Neural progenitor cell (in vitro differentiated cells): ENCODE results near the gene SUSD3. TPM values are rescaled to one million over a fixed set of nuclear protein-coding genes. Genes with fewer than 3 reads are reported as not detected.

Source experiments
- DNase-seq: peaks from one replicate; pipeline ENCODE4 v3.0.0-alpha.2; 2016; ENCODE audit warnings: low spot score
- H2AFZ ChIP-seq: fragments of 200-600 bp; sonication (generic); replicated peaks from 2 replicates; pipeline ENCODE4 v1.6.1; 2016; ENCODE audit warnings: antibody characterized with exemption
- H3F3A ChIP-seq: fragments of 200-600 bp; sonication (generic); 2 replicates; pipeline ENCODE4 v1.6.1; 2016; ENCODE audit warnings: antibody characterized with exemption, low read depth
- H3K27ac ChIP-seq: fragments of 200-600 bp; sonication (generic); 2 replicates; pipeline ENCODE4 v1.5.1; 2016; ENCODE audit warnings: mild to moderate bottlenecking
- H3K27me3 ChIP-seq: fragments of 200-600 bp; sonication (generic); 2 replicates; pipeline ENCODE4 v1.6.1; 2016; ENCODE audit warnings: mild to moderate bottlenecking, moderate library complexity
- H3K36me3 ChIP-seq: fragments of 200-600 bp; sonication (generic); 2 replicates; pipeline ENCODE4 v1.5.1; 2016
- H3K4me1 ChIP-seq: fragments of 200-600 bp; sonication (generic); 2 replicates; pipeline ENCODE4 v1.6.1; 2016; ENCODE audit warnings: mixed run types
- H3K4me2 ChIP-seq: fragments of 200-600 bp; sonication (generic); 2 replicates; pipeline ENCODE4 v1.6.1; 2016
- H3K4me3 ChIP-seq: fragments of 200-600 bp; sonication (generic); 2 replicates; pipeline ENCODE4 v1.5.1; 2016
- H3K79me2 ChIP-seq: fragments of 200-600 bp; sonication (generic); 2 replicates; pipeline ENCODE4 v1.6.1; 2016; ENCODE audit warnings: low read depth
- H3K9ac ChIP-seq: fragments of 200-600 bp; sonication (generic); 2 replicates; pipeline ENCODE4 v1.6.1; 2016
- H3K9me3 ChIP-seq: fragments of 200-600 bp; sonication (generic); 2 replicates; pipeline ENCODE4 v1.5.1; 2016; ENCODE audit warnings: low read depth
- H4K20me1 ChIP-seq: fragments of 200-600 bp; sonication (generic); 2 replicates; pipeline ENCODE4 v1.6.1; 2016; ENCODE audit warnings: low read depth
- H3K27ac Mint-ChIP-seq: 3 replicates; pipeline ENCODE4 v1.8.0; 2021; ENCODE audit warnings: mixed read lengths
- H3K27me3 Mint-ChIP-seq: 2 replicates; pipeline ENCODE4 v1.8.0; 2022; ENCODE audit warnings: low read depth, mild to moderate bottlenecking, inconsistent platforms, moderate library complexity, mixed read lengths; ENCODE audit not compliant: insufficient read depth
- H3K36me3 Mint-ChIP-seq: 3 replicates; pipeline ENCODE4 v1.8.0; 2021; ENCODE audit warnings: mixed read lengths
- H3K4me1 Mint-ChIP-seq: 3 replicates; pipeline ENCODE4 v1.8.0; 2021; ENCODE audit warnings: mixed read lengths
- H3K4me3 Mint-ChIP-seq: 3 replicates; pipeline ENCODE4 v1.8.0; 2021; ENCODE audit warnings: mild to moderate bottlenecking, moderate library complexity, mixed read lengths
- H3K9me3 Mint-ChIP-seq: 3 replicates; pipeline ENCODE4 v1.8.0; 2020; ENCODE audit warnings: mixed read lengths
- CTCF ChIP-seq: fragments of 200-600 bp; sonication (generic); IDR thresholded peaks from 2 replicates; pipeline ENCODE4 v1.5.1; 2017; ENCODE audit warnings: antibody characterized with exemption, mild to moderate bottlenecking
- EZH2 ChIP-seq: fragments of 200-600 bp; sonication (generic); IDR thresholded peaks from 2 replicates; pipeline ENCODE4 v1.6.1; 2017; ENCODE audit warnings: antibody characterized with exemption, mild to moderate bottlenecking, moderate library complexity
- EZH2phosphoT487 ChIP-seq: fragments of 200-600 bp; sonication (generic); IDR thresholded peaks from 2 replicates; pipeline ENCODE4 v1.6.1; 2017; ENCODE audit warnings: antibody characterized with exemption
- total RNA-seq: library from RNA; depleted of rRNA; stranded (reverse); fragments of >200 nt; gene quantifications from 2 replicates; pipeline ENCODE4 v1.2.3, GENCODE V29; 2015; ENCODE audit warnings: low replicate concordance

SUSD3 gene
- total RNA-seq, 1 donor from 2014 or later, result not detected

- peaks cover 5% of the 10 kb centered on the region for H3K36me3 Mint-ChIP-seq
- H2AFZ ChIP-seq, result no peak overlapping the region
Measured at GRCh38 chr9:93041108-93041802, 17.2 kb upstream of the SUSD3 start.

GRCh38 chr9:93043122-93043521 lies 15.4 kb upstream of the SUSD3 start:
- Histone ChIP-seq H4K20me1 (no peaks in the 10 kb centered on the region), H3K27me3 (no peaks in the 10 kb centered on the region), H3K4me1 (no peaks in the 10 kb centered on the region), H3F3A (no peaks in the 10 kb centered on the region), H3K36me3 (no peaks in the 10 kb centered on the region), H3K4me2 (no peak overlapping the region), H3K4me3 (no peak overlapping the region), H3K9ac (no peak overlapping the region), H3K79me2 (no peaks in the 10 kb centered on the region), H2AFZ (no peak overlapping the region), H3K27ac (no peak overlapping the region), H3K9me3 (no peaks in the 10 kb centered on the region)
- no peak overlapping the region for H3K4me3 Mint-ChIP-seq
- H3K4me1 Mint-ChIP-seq, result peaks cover 13% of the 10 kb centered on the region
- no peak overlapping the region for H3K27ac Mint-ChIP-seq
- DNase-seq, result no peak
- peaks cover 10% of the 10 kb centered on the region for H3K27me3 Mint-ChIP-seq
- peaks cover 5% of the 10 kb centered on the region for H3K36me3 Mint-ChIP-seq
- no peak for TF ChIP-seq EZH2phosphoT487
- peaks cover 9% of the 10 kb centered on the region for H3K9me3 Mint-ChIP-seq

More at GRCh38 chr9:93041108-93041802, 17.2 kb upstream of the SUSD3 start:
- Histone ChIP-seq H4K20me1 (no peaks in the 10 kb centered on the region), H3K9me3 (no peaks in the 10 kb centered on the region), H3K4me1 (no peaks in the 10 kb centered on the region), H3K4me2 (no peak overlapping the region), H3K36me3 (no peaks in the 10 kb centered on the region), H3F3A (no peaks in the 10 kb centered on the region), H3K27ac (no peak overlapping the region), H3K4me3 (no peak overlapping the region), H3K9ac (no peak overlapping the region), H3K79me2 (no peaks in the 10 kb centered on the region), H3K27me3 (no peaks in the 10 kb centered on the region)
- Mint-ChIP-seq H3K27ac (no peak overlapping the region), H3K4me1 (peaks cover 16% of the 10 kb centered on the region), H3K4me3 (no peak overlapping the region), H3K27me3 (peaks cover 12% of the 10 kb centered on the region), H3K9me3 (peaks cover 9% of the 10 kb centered on the region)
- DNase-seq, result no peak
- TF ChIP-seq EZH2phosphoT487, result no peak
- no peak for TF ChIP-seq CTCF

- Mint-ChIP-seq H3K4me3 (no peak overlapping the region), H3K36me3 (peaks cover 5% of the 10 kb centered on the region), H3K27me3 (peaks cover 8% of the 10 kb centered on the region), H3K9me3 (peaks cover 9% of the 10 kb centered on the region), H3K4me1 (peaks cover 15% of the 10 kb centered on the region), H3K27ac (no peak overlapping the region)
- H3K27me3 ChIP-seq, result no peaks in the 10 kb centered on the region
- H3K4me2 ChIP-seq, result no peak overlapping the region
- no peaks in the 10 kb centered on the region for H3K79me2 ChIP-seq
- H3K9me3 ChIP-seq, result no peaks in the 10 kb centered on the region
- no peak for TF ChIP-seq EZH2phosphoT487
- no peak for TF ChIP-seq EZH2
- no peak for TF ChIP-seq CTCF
- H3K36me3 ChIP-seq, result no peaks in the 10 kb centered on the region
- H3K9ac ChIP-seq, result no peak overlapping the region
- no peaks in the 10 kb centered on the region for H4K20me1 ChIP-seq
- no peak overlapping the region for H3K4me3 ChIP-seq
- H2AFZ ChIP-seq, result no peak overlapping the region
- no peak for DNase-seq
- H3K4me1 ChIP-seq, result no peaks in the 10 kb centered on the region
- H3F3A ChIP-seq, result no peaks in the 10 kb centered on the region
- H3K27ac ChIP-seq, result no peak overlapping the region
Measured at GRCh38 chr9:93045521-93045920, 13.0 kb upstream of the SUSD3 start.
